GM19452 (cell line): ENCODE results near the gene CNBD2.
"Not testable (repeated sequence)": the region's sequence is repeated elsewhere in the genome, so short reads cannot be mapped to it uniquely, and the experiment has no call there.

ENCODE experiments used
- ATAC-seq: cut with Tn5 transposase; IDR thresholded peaks from one replicate; pipeline ENCODE4 v1.9.1; 2021; ENCODE audit not compliant: unreplicated experiment

CNBD2 gene

GRCh38 chr20:36018208-36018988 is 50.0 kb downstream of the CNBD2 start:
- ATAC-seq = no peak

GRCh38 chr20:36026131-36026530 is 57.7 kb downstream of the CNBD2 start:
- not testable (repeated sequence) for ATAC-seq

GRCh38 chr20:36028106-36028808 is 59.9 kb downstream of the CNBD2 start:
- no peak for ATAC-seq

- no peak for ATAC-seq
Measured at GRCh38 chr20:36030149-36030548, 61.8 kb downstream of the CNBD2 start.

GRCh38 chr20:36031806-36032205 is 63.4 kb downstream of the CNBD2 start:
- ATAC-seq = no peak

- ATAC-seq = no peak
Measured at GRCh38 chr20:36034875-36035274, 66.5 kb downstream of the CNBD2 start.

- no peak for ATAC-seq
Measured at GRCh38 chr20:36035745-36036144, 67.4 kb downstream of the CNBD2 start.

GRCh38 chr20:36036688-36037087 is 68.3 kb downstream of the CNBD2 start:
- ATAC-seq = no peak

GRCh38 chr20:36040571-36040970 is 72.2 kb downstream of the CNBD2 start:
- no peak for ATAC-seq

- no peak for ATAC-seq
Measured at GRCh38 chr20:36043441-36043840, 75.1 kb downstream of the CNBD2 start.

- ATAC-seq = no peak
Measured at GRCh38 chr20:36043892-36044515, 75.6 kb downstream of the CNBD2 start.

GRCh38 chr20:36045373-36045714 is 77.0 kb downstream of the CNBD2 start:
- ATAC-seq = no peak

- ATAC-seq = not testable (repeated sequence)
Measured at GRCh38 chr20:36046073-36046798, 77.8 kb downstream of the CNBD2 start.

GRCh38 chr20:36049408-36049807 is 81.0 kb downstream of the CNBD2 start:
- not testable (repeated sequence) for ATAC-seq

- peak; percentile 93 for ATAC-seq
Measured at GRCh38 chr20:36050436-36051317, 82.3 kb downstream of the CNBD2 start.

GRCh38 chr20:36051318-36052116 is 83.1 kb downstream of the CNBD2 start:
- ATAC-seq = no peak

- no peak for ATAC-seq
Measured at GRCh38 chr20:36052117-36052513, 83.7 kb downstream of the CNBD2 start.

GRCh38 chr20:36053863-36054518 is 85.6 kb downstream of the CNBD2 start:
- ATAC-seq = not testable (repeated sequence)

- ATAC-seq = no peak
Measured at GRCh38 chr20:36055145-36055544, 86.8 kb downstream of the CNBD2 start.
